A549 treated with CpdA at 1 μM for 4 hours (cell line): ENCODE results near the gene RHBDF2. TPM values are rescaled to one million over a fixed set of nuclear protein-coding genes. Genes with fewer than 3 reads are reported as not detected.

ENCODE experiments used
- total RNA-seq: library from RNA; stranded (reverse); fragments of 200-300 nt; extraction: Qiagen RNA extraction; gene quantifications from 5 replicates; pipeline ENCODE4 v1.2.3, GENCODE V29; 2022; ENCODE audit warnings: low read depth

Gene RHBDF2
- 56.3 to 75.4 TPM (median 63.3 TPM) in 5 replicates for total RNA-seq

GRCh38 chr17:76501018-76501826 is at the start of gene RHBDF2:
Gene RHBDF2 (minus strand): TSS chr17:76501423. CDS start chr17:76481524, 19,899 bp downstream.

GRCh38 chr17:76539631-76540271 is 38.5 kb upstream of the RHBDF2 start, which contains the start of gene PRCD:
Gene PRCD (plus strand): TSS chr17:76540044. CDS start chr17:76540142, 98 bp downstream.

GRCh38 chr17:76537578-76538280 is 36.5 kb upstream of the RHBDF2 start, which contains the start of gene CYGB:
Gene CYGB (minus strand): TSS chr17:76537709. CDS start chr17:76537542, 167 bp downstream.

GRCh38 chr17:76467366-76467765 is 33.9 kb downstream of the RHBDF2 start, which contains the start of gene AANAT:
Gene AANAT (plus strand): TSS chr17:76467603. CDS start chr17:76468747, 1,144 bp downstream.

GRCh38 chr17:76452660-76453430 is 48.4 kb downstream of the RHBDF2 start, which contains the start of gene UBE2O:
Gene UBE2O (minus strand): TSS chr17:76453152. CDS start chr17:76453141, 11 bp downstream.

Other genes starting within 250 kb of the RHBDF2 start
- 50.3 to 85.3 TPM (median 81.5 TPM) in 5 replicates for gene UBALD2, start 236.1 kb downstream of the RHBDF2 start, total RNA-seq
- gene QRICH2, start 193.1 kb downstream of the RHBDF2 start, total RNA-seq: 0.91 to 2.4 TPM (median 1.1 TPM) in 5 replicates
- gene PRPSAP1, start 147.5 kb downstream of the RHBDF2 start, total RNA-seq: 57.3 to 69.3 TPM (median 63.4 TPM) in 5 replicates
- 46.3 to 67.7 TPM (median 55.5 TPM) in 5 replicates for gene SPHK1, start 116.8 kb downstream of the RHBDF2 start, total RNA-seq
- 31.1 to 38.0 TPM (median 34.6 TPM) in 5 replicates for gene UBE2O, start 48.3 kb downstream of the RHBDF2 start, total RNA-seq
- 0.25 to 0.50 TPM (median 0.31 TPM) in 4 of 5 replicates, not detected in the other for gene AANAT, start 33.8 kb downstream of the RHBDF2 start, total RNA-seq
- gene CYGB, start 36.3 kb upstream of the RHBDF2 start, total RNA-seq: 1.1 to 1.9 TPM (median 1.2 TPM) in 5 replicates
- 0.02 TPM in 1 of 5 replicates, not detected in the others for gene PRCD, start 38.6 kb upstream of the RHBDF2 start, total RNA-seq
- 0.22 to 0.61 TPM (median 0.47 TPM) in 5 replicates for gene ST6GALNAC2, start 84.4 kb upstream of the RHBDF2 start, total RNA-seq
- 0.30 to 0.31 TPM in 2 of 5 replicates, not detected in the others for gene ST6GALNAC1, start 142.3 kb upstream of the RHBDF2 start, total RNA-seq
- 58.7 to 65.6 TPM (median 62.3 TPM) in 5 replicates for gene MXRA7, start 209.5 kb upstream of the RHBDF2 start, total RNA-seq
- gene JMJD6, start 225.2 kb upstream of the RHBDF2 start, total RNA-seq: 72.1 to 89.0 TPM (median 83.0 TPM) in 5 replicates
- gene METTL23, start 225.4 kb upstream of the RHBDF2 start, total RNA-seq: 59.0 to 66.9 TPM (median 61.5 TPM) in 5 replicates
- 379 to 470 TPM (median 431 TPM) in 5 replicates for gene SRSF2, start 235.9 kb upstream of the RHBDF2 start, total RNA-seq
- 20.5 to 23.6 TPM (median 22.5 TPM) in 5 replicates for gene MFSD11, start 236.7 kb upstream of the RHBDF2 start, total RNA-seq